Neural cell (in vitro differentiated cells): ENCODE data around the gene ASH1L. TPM values are rescaled to one million over a fixed set of nuclear protein-coding genes. Genes with fewer than 3 reads are reported as not detected.
"Not testable (repeated sequence)": the region's sequence is repeated elsewhere in the genome, so short reads cannot be mapped to it uniquely, and the experiment has no call there.

Experiments used
- H2AFZ ChIP-seq: fragments of 200-600, 300-800 bp; sonication (generic), shearing (Covaris generic); 2 replicates; pipeline ENCODE4 v1.6.0; 2014; ENCODE audit warnings: low read depth, mild to moderate bottlenecking, antibody characterized with exemption, low read length, moderate library complexity
- H3F3A ChIP-seq: fragments of 200-600 bp; shearing (Covaris generic); 2 replicates; pipeline ENCODE4 v1.6.1; 2016; ENCODE audit warnings: mild to moderate bottlenecking, moderate library complexity, mixed read lengths, antibody characterized with exemption, low read length; ENCODE audit not compliant: insufficient read depth, poor library complexity, severe bottlenecking
- H3K27ac ChIP-seq: fragments of 200-600, 300-800 bp; sonication (generic), shearing (Covaris generic); 2 replicates; pipeline ENCODE4 v1.5.1; 2014; ENCODE audit warnings: mild to moderate bottlenecking, low read length, moderate library complexity
- H3K27me3 ChIP-seq: fragments of 300-800, 200-600 bp; sonication (generic), shearing (Covaris generic); 2 replicates; pipeline ENCODE4 v1.6.0; 2014; ENCODE audit warnings: mild to moderate bottlenecking, low read depth, low read length, moderate library complexity; ENCODE audit not compliant: insufficient read depth
- H3K36me3 ChIP-seq: fragments of 300-800, 200-600 bp; sonication (generic), shearing (Covaris generic); 2 replicates; pipeline ENCODE4 v1.5.1; 2014; ENCODE audit warnings: mild to moderate bottlenecking, antibody characterized with exemption, low read length, moderate library complexity; ENCODE audit not compliant: insufficient read depth
- H3K4me2 ChIP-seq: fragments of 300-800, 200-600 bp; sonication (generic), shearing (Covaris generic); 2 replicates; pipeline ENCODE4 v1.6.0; 2014; ENCODE audit warnings: mild to moderate bottlenecking, low read length
- H3K4me3 ChIP-seq: fragments of 300-800, 200-600 bp; sonication (generic), shearing (Covaris generic); 2 replicates; pipeline ENCODE4 v1.5.1; 2014; ENCODE audit warnings: mild to moderate bottlenecking, low read length, moderate library complexity
- H3K79me2 ChIP-seq: fragments of 200-600 bp; shearing (Covaris generic); replicated peaks from 2 replicates; pipeline ENCODE4 v1.6.0; 2014; ENCODE audit warnings: mild to moderate bottlenecking, low read length, moderate library complexity; ENCODE audit not compliant: insufficient read depth
- H3K9ac ChIP-seq: fragments of 300-800, 200-600 bp; sonication (generic), shearing (Covaris generic); 2 replicates; pipeline ENCODE4 v1.6.1; 2016; ENCODE audit warnings: mild to moderate bottlenecking, low read length, mixed read lengths
- H3K9me2 ChIP-seq: fragments of 200-600 bp; shearing (Covaris generic); 2 replicates; pipeline ENCODE4 v1.6.1; 2016; ENCODE audit warnings: mild to moderate bottlenecking, low read length, mixed read lengths; ENCODE audit not compliant: insufficient read depth
- H3K9me3 ChIP-seq: fragments of 200-600, 300-800 bp; sonication (generic), shearing (Covaris generic); 2 replicates; pipeline ENCODE4 v1.6.1; 2016; ENCODE audit warnings: mild to moderate bottlenecking, mixed run types, low read length, moderate library complexity, mixed read lengths
- H4K20me1 ChIP-seq: fragments of 200-600 bp; shearing (Covaris generic); 2 replicates; pipeline ENCODE4 v1.6.1; 2016; ENCODE audit warnings: mild to moderate bottlenecking, mixed run types; ENCODE audit not compliant: insufficient read depth
- CTCF ChIP-seq: fragments of 450-650 bp; IDR thresholded peaks from 2 replicates; pipeline ENCODE4 v1.5.1; 2014; ENCODE audit warnings: antibody characterized with exemption, mild to moderate bottlenecking, moderate library complexity; ENCODE audit not compliant: poor library complexity, severe bottlenecking
- EP300 ChIP-seq: fragments of 450-650 bp; conservative IDR thresholded peaks from 2 replicates; pipeline ENCODE4 v1.6.1; 2014; ENCODE audit warnings: antibody characterized with exemption, mild to moderate bottlenecking, moderate library complexity; ENCODE audit not compliant: poor library complexity, severe bottlenecking
- EZH2 ChIP-seq: fragments of 200-600, 300-800 bp; shearing (Covaris generic), sonication (generic); IDR thresholded peaks from 2 replicates; pipeline ENCODE4 v1.6.1; 2014; ENCODE audit warnings: antibody characterized with exemption, low read length, borderline replicate concordance, mild to moderate bottlenecking; ENCODE audit not compliant: insufficient read depth, poor library complexity, severe bottlenecking
- MXI1 ChIP-seq: fragments of 450-650 bp; conservative IDR thresholded peaks from 2 replicates; pipeline ENCODE4 v1.6.1; 2014; ENCODE audit warnings: antibody characterized with exemption, mild to moderate bottlenecking; ENCODE audit not compliant: poor library complexity, severe bottlenecking
- POLR2AphosphoS5 ChIP-seq: IDR thresholded peaks from 2 replicates; pipeline ENCODE4 v1.6.1; 2012
- RAD21 ChIP-seq: fragments of 450-650 bp; conservative IDR thresholded peaks from 2 replicates; pipeline ENCODE4 v1.6.1; 2014; ENCODE audit warnings: antibody characterized with exemption, mild to moderate bottlenecking, moderate library complexity
- SMC3 ChIP-seq: fragments of 450-650 bp; conservative IDR thresholded peaks from 2 replicates; pipeline ENCODE4 v1.6.1; 2014; ENCODE audit warnings: antibody characterized with exemption, mild to moderate bottlenecking, moderate library complexity; ENCODE audit not compliant: poor library complexity
- TAF1 ChIP-seq: IDR thresholded peaks from 2 replicates; pipeline ENCODE4 v1.6.1; 2012; ENCODE audit warnings: low read depth
- polyA plus RNA-seq: library from polyadenylated mRNA; depleted of rRNA; stranded (reverse); fragments of >200 nt; gene quantifications from 2 replicates; pipeline ENCODE4 v1.2.3, GENCODE V29; 2014
- TF ChIP-seq, protein P1 (sequence below): IDR thresholded peaks from 2 replicates; pipeline ENCODE4 v1.6.1; 2012; ENCODE audit warnings: borderline replicate concordance

The ASH1L gene
- polyA plus RNA-seq, 1 donor from 2014 or later, result 16.2 TPM

GRCh38 chr1:155607708-155608107 is 45.1 kb upstream of the ASH1L start:
- no peaks in the 10 kb centered on the region for H3K9me2 ChIP-seq
- H3K9me3 ChIP-seq, result no peaks in the 10 kb centered on the region
- H3F3A ChIP-seq, result no peaks in the 10 kb centered on the region
- H3K36me3 ChIP-seq, result no peaks in the 10 kb centered on the region
- no peaks in the 10 kb centered on the region for H4K20me1 ChIP-seq
- H3K27me3 ChIP-seq, result no peaks in the 10 kb centered on the region
- no peaks in the 10 kb centered on the region for H3K79me2 ChIP-seq
- no peak overlapping the region for H3K4me3 ChIP-seq
- TF ChIP-seq TAF1 (no peak), POLR2AphosphoS5 (no peak), EP300 (no peak), CTCF (no peak), MXI1 (no peak), EZH2 (no peak), RAD21 (no peak), SMC3 (no peak)
- TF ChIP-seq, protein P1, sequence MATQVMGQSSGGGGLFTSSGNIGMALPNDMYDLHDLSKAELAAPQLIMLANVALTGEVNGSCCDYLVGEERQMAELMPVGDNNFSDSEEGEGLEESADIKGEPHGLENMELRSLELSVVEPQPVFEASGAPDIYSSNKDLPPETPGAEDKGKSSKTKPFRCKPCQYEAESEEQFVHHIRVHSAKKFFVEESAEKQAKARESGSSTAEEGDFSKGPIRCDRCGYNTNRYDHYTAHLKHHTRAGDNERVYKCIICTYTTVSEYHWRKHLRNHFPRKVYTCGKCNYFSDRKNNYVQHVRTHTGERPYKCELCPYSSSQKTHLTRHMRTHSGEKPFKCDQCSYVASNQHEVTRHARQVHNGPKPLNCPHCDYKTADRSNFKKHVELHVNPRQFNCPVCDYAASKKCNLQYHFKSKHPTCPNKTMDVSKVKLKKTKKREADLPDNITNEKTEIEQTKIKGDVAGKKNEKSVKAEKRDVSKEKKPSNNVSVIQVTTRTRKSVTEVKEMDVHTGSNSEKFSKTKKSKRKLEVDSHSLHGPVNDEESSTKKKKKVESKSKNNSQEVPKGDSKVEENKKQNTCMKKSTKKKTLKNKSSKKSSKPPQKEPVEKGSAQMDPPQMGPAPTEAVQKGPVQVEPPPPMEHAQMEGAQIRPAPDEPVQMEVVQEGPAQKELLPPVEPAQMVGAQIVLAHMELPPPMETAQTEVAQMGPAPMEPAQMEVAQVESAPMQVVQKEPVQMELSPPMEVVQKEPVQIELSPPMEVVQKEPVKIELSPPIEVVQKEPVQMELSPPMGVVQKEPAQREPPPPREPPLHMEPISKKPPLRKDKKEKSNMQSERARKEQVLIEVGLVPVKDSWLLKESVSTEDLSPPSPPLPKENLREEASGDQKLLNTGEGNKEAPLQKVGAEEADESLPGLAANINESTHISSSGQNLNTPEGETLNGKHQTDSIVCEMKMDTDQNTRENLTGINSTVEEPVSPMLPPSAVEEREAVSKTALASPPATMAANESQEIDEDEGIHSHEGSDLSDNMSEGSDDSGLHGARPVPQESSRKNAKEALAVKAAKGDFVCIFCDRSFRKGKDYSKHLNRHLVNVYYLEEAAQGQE, result no peak
- no peak overlapping the region for H3K27ac ChIP-seq
- no peak overlapping the region for H3K4me2 ChIP-seq
- H3K9ac ChIP-seq, result no peak overlapping the region
- no peak overlapping the region for H2AFZ ChIP-seq

DNA sequence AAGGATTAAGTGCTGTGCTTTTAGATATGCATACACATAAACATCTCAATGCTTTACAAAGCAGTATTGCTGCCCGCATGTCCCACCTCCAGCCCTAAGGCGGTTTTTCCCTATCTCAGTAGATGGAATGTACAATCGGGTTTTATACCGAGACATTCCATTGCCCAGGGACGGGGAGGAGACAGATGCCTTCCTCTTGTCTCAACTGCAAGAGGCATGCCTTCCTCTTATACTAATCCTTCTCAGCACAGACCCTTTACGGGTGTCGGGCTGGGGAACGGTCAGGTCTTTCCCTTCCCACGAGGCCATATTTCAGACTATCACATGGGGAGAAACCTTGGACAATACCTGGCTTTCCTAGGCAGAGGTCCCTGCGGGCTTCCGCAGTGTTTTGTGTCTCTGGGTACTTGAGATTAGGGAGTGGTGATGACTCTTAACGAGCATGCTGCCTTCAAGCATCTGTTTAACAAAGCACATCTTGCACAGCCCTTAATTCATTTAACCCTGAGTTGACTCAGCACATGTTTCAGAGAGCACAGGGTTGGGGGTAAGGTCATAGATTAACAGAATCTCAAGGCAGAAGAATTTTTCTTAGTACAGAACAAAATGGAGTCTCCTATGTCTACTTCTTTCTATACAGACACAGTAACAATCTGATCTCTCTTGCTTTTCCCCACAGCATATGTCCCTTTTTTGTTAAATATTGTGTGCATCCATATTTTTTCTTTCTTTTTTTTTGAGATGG is 37.4 kb upstream of the ASH1L start:
- H3K9me3 ChIP-seq, H3F3A ChIP-seq, H4K20me1 ChIP-seq, H3K9me2 ChIP-seq, H3K4me2 ChIP-seq, H2AFZ ChIP-seq, H3K4me3 ChIP-seq, H3K27me3 ChIP-seq, H3K36me3 ChIP-seq, H3K27ac ChIP-seq, H3K79me2 ChIP-seq, H3K9ac ChIP-seq: not testable (repeated sequence)
